ENCODE results near the gene ESYT2.

The ESYT2 gene

GRCh38 chr7:158731761-158732160 lies 97.5 kb downstream of the ESYT2 start:
- DNase-seq (ENCODE audit: extremely low spot score, insufficient read length, low read depth) (no peak), FAIRE-seq (no peak)

- FAIRE-seq (no peak), DNase-seq (ENCODE audit: extremely low spot score, insufficient read length, low read depth) (no peak)
Observed at GRCh38 chr7:158730383-158731346, 98.6 kb downstream of the ESYT2 start.

GRCh38 chr7:158729646-158730382 lies 99.5 kb downstream of the ESYT2 start:
- no peak for DNase-seq (ENCODE audit: extremely low spot score, insufficient read length, low read depth)
- FAIRE-seq, result no peak

GRCh38 chr7:158728911-158729645 lies 100.2 kb downstream of the ESYT2 start:
- FAIRE-seq, result no peak

GRCh38 chr7:158727690-158728089 lies 101.6 kb downstream of the ESYT2 start:
- DNase-seq (ENCODE audit: extremely low spot score, insufficient read length, low read depth), result no peak
- FAIRE-seq, result no peak

More at GRCh38 chr7:158728911-158729645, 100.2 kb downstream of the ESYT2 start:
- no peak for DNase-seq (ENCODE audit: extremely low spot score, insufficient read length, low read depth)

- no peak for FAIRE-seq
Observed at GRCh38 chr7:158726277-158726807, 103.0 kb downstream of the ESYT2 start.

GRCh38 chr7:158725506-158725800 lies 103.9 kb downstream of the ESYT2 start:
- FAIRE-seq (no peak), DNase-seq (ENCODE audit: extremely low spot score, insufficient read length, low read depth) (no peak)

More at GRCh38 chr7:158726277-158726807, 103.0 kb downstream of the ESYT2 start:
- no peak for DNase-seq (ENCODE audit: extremely low spot score, insufficient read length, low read depth)

GRCh38 chr7:158724658-158725505 lies 104.4 kb downstream of the ESYT2 start:
- DNase-seq (ENCODE audit: extremely low spot score, insufficient read length, low read depth), result no peak
- no peak for FAIRE-seq

GRCh38 chr7:158723714-158724385 lies 105.5 kb downstream of the ESYT2 start:
- no peak for FAIRE-seq
- no peak for DNase-seq (ENCODE audit: extremely low spot score, insufficient read length, low read depth)

GRCh38 chr7:158723266-158723665 lies 106.0 kb downstream of the ESYT2 start:
- no peak for FAIRE-seq
- no peak for DNase-seq (ENCODE audit: extremely low spot score, insufficient read length, low read depth)

GRCh38 chr7:158722574-158723237 lies 106.6 kb downstream of the ESYT2 start:
- FAIRE-seq, result no peak
- DNase-seq (ENCODE audit: extremely low spot score, insufficient read length, low read depth), result no peak

GRCh38 chr7:158720112-158720511 lies 109.2 kb downstream of the ESYT2 start:
- no peak for FAIRE-seq
- no peak for DNase-seq (ENCODE audit: extremely low spot score, insufficient read length, low read depth)

- DNase-seq (ENCODE audit: extremely low spot score, insufficient read length, low read depth) (no peak), FAIRE-seq (no peak)
Observed at GRCh38 chr7:158716802-158717201, 112.5 kb downstream of the ESYT2 start.

- FAIRE-seq (peak; percentile 44), DNase-seq (ENCODE audit: extremely low spot score, insufficient read length, low read depth) (no peak)
Observed at GRCh38 chr7:158710651-158711102, 118.6 kb downstream of the ESYT2 start.

- no peak for FAIRE-seq
Observed at GRCh38 chr7:158707610-158708009, 121.7 kb downstream of the ESYT2 start.

GRCh38 chr7:158706710-158707590 lies 122.4 kb downstream of the ESYT2 start:
- FAIRE-seq, result no peak
- no peak for DNase-seq (ENCODE audit: extremely low spot score, insufficient read length, low read depth)

More at GRCh38 chr7:158707610-158708009, 121.7 kb downstream of the ESYT2 start:
- no peak for DNase-seq (ENCODE audit: extremely low spot score, insufficient read length, low read depth)

GRCh38 chr7:158706273-158706704 lies 123.0 kb downstream of the ESYT2 start:
- FAIRE-seq, result no peak
- no peak for DNase-seq (ENCODE audit: extremely low spot score, insufficient read length, low read depth)
